Measurements from ENCODE around the gene NR3C1.
"Not testable (repeated sequence)": the region's sequence is repeated elsewhere in the genome, so short reads cannot be mapped to it uniquely, and the experiment has no call there.

The NR3C1 gene

GRCh38 chr5:143331956-143332355, 71.5 kb downstream of the NR3C1 start:
- no peaks in the 10 kb centered on the region for H3K9me3 ChIP-seq (ENCODE audit: control insufficient read depth in 2 of 2, low read length in 2 of 2)
- H3K36me3 ChIP-seq (ENCODE audit: control insufficient read depth in 2 of 2, insufficient read depth in 2 of 2, low read length in 2 of 2), result no peaks in the 10 kb centered on the region
- no peak overlapping the region for H3K9ac ChIP-seq (ENCODE audit: low read length in 2 of 2)
- H3K27me3 ChIP-seq (ENCODE audit: control insufficient read depth in 1 of 2, insufficient read depth in 2 of 2, low read length in 2 of 2), result no peaks in the 10 kb centered on the region
- H3K4me1 ChIP-seq (ENCODE audit: control insufficient read depth, insufficient read depth, low read length), result peaks cover 3% of the 10 kb centered on the region
- no peak overlapping the region for H3K4me3 ChIP-seq (ENCODE audit: low read length in 2 of 2)
- no peak overlapping the region for H3K27ac ChIP-seq (ENCODE audit: low read length)

GRCh38 chr5:143329843-143330242, 73.6 kb downstream of the NR3C1 start:
- H3K9ac ChIP-seq (ENCODE audit: low read length in 2 of 2), result no peak overlapping the region
- peaks cover 3% of the 10 kb centered on the region for H3K4me1 ChIP-seq (ENCODE audit: control insufficient read depth, insufficient read depth, low read length)
- H3K9me3 ChIP-seq (ENCODE audit: control insufficient read depth in 2 of 2, low read length in 2 of 2), result no peaks in the 10 kb centered on the region
- H3K27ac ChIP-seq (ENCODE audit: low read length), result no peak overlapping the region
- H3K4me3 ChIP-seq (ENCODE audit: low read length in 2 of 2), result no peak overlapping the region
- H3K27me3 ChIP-seq (ENCODE audit: control insufficient read depth in 1 of 2, insufficient read depth in 2 of 2, low read length in 2 of 2), result no peaks in the 10 kb centered on the region
- H3K36me3 ChIP-seq (ENCODE audit: control insufficient read depth in 2 of 2, insufficient read depth in 2 of 2, low read length in 2 of 2), result no peaks in the 10 kb centered on the region

GRCh38 chr5:143328589-143329220, 74.8 kb downstream of the NR3C1 start:
- Histone ChIP-seq H3K4me1 (ENCODE audit: control insufficient read depth, insufficient read depth, low read length) (peaks cover 3% of the 10 kb centered on the region), H3K9ac (ENCODE audit: low read length in 2 of 2) (no peak overlapping the region), H3K27ac (ENCODE audit: low read length) (no peak overlapping the region), H3K9me3 (ENCODE audit: control insufficient read depth in 2 of 2, low read length in 2 of 2) (no peaks in the 10 kb centered on the region), H3K36me3 (ENCODE audit: control insufficient read depth in 2 of 2, insufficient read depth in 2 of 2, low read length in 2 of 2) (no peaks in the 10 kb centered on the region), H3K27me3 (ENCODE audit: control insufficient read depth in 1 of 2, insufficient read depth in 2 of 2, low read length in 2 of 2) (no peaks in the 10 kb centered on the region), H3K4me3 (ENCODE audit: low read length in 2 of 2) (no peak overlapping the region)

- H3K36me3 ChIP-seq (ENCODE audit: control insufficient read depth in 2 of 2, insufficient read depth in 2 of 2, low read length in 2 of 2); H3K9ac ChIP-seq (ENCODE audit: low read length in 2 of 2); H3K9me3 ChIP-seq (ENCODE audit: control insufficient read depth in 2 of 2, low read length in 2 of 2); H3K4me3 ChIP-seq (ENCODE audit: low read length in 2 of 2); H3K27ac ChIP-seq (ENCODE audit: low read length); H3K27me3 ChIP-seq (ENCODE audit: control insufficient read depth in 1 of 2, insufficient read depth in 2 of 2, low read length in 2 of 2); H3K4me1 ChIP-seq (ENCODE audit: control insufficient read depth, insufficient read depth, low read length): not testable (repeated sequence)
These were observed 78.4 kb downstream of the NR3C1 start for GRCh38 chr5:143325086-143325485.

- not testable (repeated sequence) for H3K9ac ChIP-seq (ENCODE audit: low read length in 2 of 2)
These were observed 80.4 kb downstream of the NR3C1 start for GRCh38 chr5:143322931-143323630.

GRCh38 chr5:143322176-143322575, 81.3 kb downstream of the NR3C1 start:
- Histone ChIP-seq H3K9ac (ENCODE audit: low read length in 2 of 2) (no peak overlapping the region), H3K9me3 (ENCODE audit: control insufficient read depth in 2 of 2, low read length in 2 of 2) (no peaks in the 10 kb centered on the region), H3K36me3 (ENCODE audit: control insufficient read depth in 2 of 2, insufficient read depth in 2 of 2, low read length in 2 of 2) (no peaks in the 10 kb centered on the region), H3K27me3 (ENCODE audit: control insufficient read depth in 1 of 2, insufficient read depth in 2 of 2, low read length in 2 of 2) (no peaks in the 10 kb centered on the region), H3K4me1 (ENCODE audit: control insufficient read depth, insufficient read depth, low read length) (peaks cover 4% of the 10 kb centered on the region), H3K27ac (ENCODE audit: low read length) (no peak overlapping the region), H3K4me3 (ENCODE audit: low read length in 2 of 2) (no peak overlapping the region)

More at GRCh38 chr5:143322931-143323630, 80.4 kb downstream of the NR3C1 start:
- H3K9me3 ChIP-seq (ENCODE audit: control insufficient read depth in 2 of 2, low read length in 2 of 2); H3K36me3 ChIP-seq (ENCODE audit: control insufficient read depth in 2 of 2, insufficient read depth in 2 of 2, low read length in 2 of 2); H3K4me1 ChIP-seq (ENCODE audit: control insufficient read depth, insufficient read depth, low read length); H3K27me3 ChIP-seq (ENCODE audit: control insufficient read depth in 1 of 2, insufficient read depth in 2 of 2, low read length in 2 of 2); H3K27ac ChIP-seq (ENCODE audit: low read length); H3K4me3 ChIP-seq (ENCODE audit: low read length in 2 of 2): not testable (repeated sequence)

GRCh38 chr5:143319437-143320227, 83.9 kb downstream of the NR3C1 start:
- Histone ChIP-seq H3K27me3 (ENCODE audit: control insufficient read depth in 1 of 2, insufficient read depth in 2 of 2, low read length in 2 of 2) (no peaks in the 10 kb centered on the region), H3K4me3 (ENCODE audit: low read length in 2 of 2) (no peak overlapping the region), H3K4me1 (ENCODE audit: control insufficient read depth, insufficient read depth, low read length) (peaks cover 8% of the 10 kb centered on the region), H3K27ac (ENCODE audit: low read length) (no peak overlapping the region), H3K36me3 (ENCODE audit: control insufficient read depth in 2 of 2, insufficient read depth in 2 of 2, low read length in 2 of 2) (no peaks in the 10 kb centered on the region), H3K9me3 (ENCODE audit: control insufficient read depth in 2 of 2, low read length in 2 of 2) (no peaks in the 10 kb centered on the region), H3K9ac (ENCODE audit: low read length in 2 of 2) (no peak overlapping the region)

- peaks cover 10% of the 10 kb centered on the region for H3K4me1 ChIP-seq (ENCODE audit: control insufficient read depth, insufficient read depth, low read length)
- H3K9ac ChIP-seq (ENCODE audit: low read length in 2 of 2), result no peak overlapping the region
- H3K27ac ChIP-seq (ENCODE audit: low read length), result no peak overlapping the region
- H3K27me3 ChIP-seq (ENCODE audit: control insufficient read depth in 1 of 2, insufficient read depth in 2 of 2, low read length in 2 of 2), result no peaks in the 10 kb centered on the region
- no peak overlapping the region for H3K4me3 ChIP-seq (ENCODE audit: low read length in 2 of 2)
- H3K9me3 ChIP-seq (ENCODE audit: control insufficient read depth in 2 of 2, low read length in 2 of 2), result no peaks in the 10 kb centered on the region
- H3K36me3 ChIP-seq (ENCODE audit: control insufficient read depth in 2 of 2, insufficient read depth in 2 of 2, low read length in 2 of 2), result no peaks in the 10 kb centered on the region
These were observed 84.7 kb downstream of the NR3C1 start for GRCh38 chr5:143318833-143319232.

- no peaks in the 10 kb centered on the region for H3K9me3 ChIP-seq (ENCODE audit: control insufficient read depth in 2 of 2, low read length in 2 of 2)
- no peaks in the 10 kb centered on the region for H3K36me3 ChIP-seq (ENCODE audit: control insufficient read depth in 2 of 2, insufficient read depth in 2 of 2, low read length in 2 of 2)
- no peak overlapping the region for H3K27ac ChIP-seq (ENCODE audit: low read length)
- H3K4me3 ChIP-seq (ENCODE audit: low read length in 2 of 2), result no peak overlapping the region
- H3K27me3 ChIP-seq (ENCODE audit: control insufficient read depth in 1 of 2, insufficient read depth in 2 of 2, low read length in 2 of 2), result no peaks in the 10 kb centered on the region
- no peak overlapping the region for H3K9ac ChIP-seq (ENCODE audit: low read length in 2 of 2)
- peaks cover 11% of the 10 kb centered on the region for H3K4me1 ChIP-seq (ENCODE audit: control insufficient read depth, insufficient read depth, low read length)
These were observed 85.2 kb downstream of the NR3C1 start for GRCh38 chr5:143318270-143318669.

GRCh38 chr5:143316844-143317631, 86.4 kb downstream of the NR3C1 start:
- Histone ChIP-seq H3K4me1 (ENCODE audit: control insufficient read depth, insufficient read depth, low read length) (peaks cover 11% of the 10 kb centered on the region), H3K9ac (ENCODE audit: low read length in 2 of 2) (no peak overlapping the region), H3K4me3 (ENCODE audit: low read length in 2 of 2) (no peak overlapping the region), H3K36me3 (ENCODE audit: control insufficient read depth in 2 of 2, insufficient read depth in 2 of 2, low read length in 2 of 2) (peaks cover 5% of the 10 kb centered on the region in 2 donors), H3K27me3 (ENCODE audit: control insufficient read depth in 1 of 2, insufficient read depth in 2 of 2, low read length in 2 of 2) (no peaks in the 10 kb centered on the region), H3K27ac (ENCODE audit: low read length) (no peak overlapping the region), H3K9me3 (ENCODE audit: control insufficient read depth in 2 of 2, low read length in 2 of 2) (no peaks in the 10 kb centered on the region)
